D341Med (cell line): Measurements from ENCODE around the gene NDUFS7.
"Not testable (repeated sequence)": the region's sequence is repeated elsewhere in the genome, so short reads cannot be mapped to it uniquely, and the experiment has no call there.

Experiments
- DNase-seq: peaks from one replicate; pipeline ENCODE4 v3.0.0; 2012; ENCODE audit warnings: low spot score

NDUFS7 gene

DNA sequence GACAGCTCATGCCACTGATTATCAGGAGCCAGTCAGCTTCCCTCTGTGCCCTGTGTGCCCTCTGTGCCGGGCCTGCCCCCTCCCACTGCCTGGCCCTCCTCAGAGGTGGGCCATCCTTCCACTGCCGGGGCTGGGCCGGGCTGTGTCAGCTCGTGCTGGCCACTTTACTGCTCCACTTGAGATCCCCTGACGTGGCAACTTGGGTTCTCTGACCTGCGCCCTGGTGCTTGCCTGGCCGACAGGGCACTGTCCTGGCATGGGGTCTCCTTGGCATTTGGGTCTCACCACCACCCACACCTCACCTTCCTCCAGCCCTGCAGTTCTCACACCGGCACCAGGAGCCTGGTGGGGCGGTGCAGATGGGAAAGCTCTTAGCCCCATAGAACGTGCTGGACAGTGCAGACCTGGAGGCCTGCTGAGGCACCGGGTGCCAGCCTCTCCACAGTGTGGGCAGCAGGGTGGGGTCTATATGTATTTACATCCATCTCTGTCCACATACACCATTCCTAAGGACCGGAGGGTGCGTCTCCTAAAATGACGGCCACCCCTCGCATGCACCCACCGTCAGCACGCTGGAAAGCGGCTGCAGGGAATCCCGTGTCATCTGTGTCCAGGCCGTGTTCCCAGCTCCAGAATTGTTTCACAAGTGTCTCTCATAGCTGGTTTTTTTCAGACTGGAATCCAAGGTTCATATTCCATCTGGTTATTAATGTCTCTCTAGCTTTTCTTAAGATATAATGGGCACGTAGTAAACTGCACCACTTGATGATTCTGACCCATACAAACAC lies 35.4 kb downstream of the NDUFS7 start:
- DNase-seq = no peak

DNA sequence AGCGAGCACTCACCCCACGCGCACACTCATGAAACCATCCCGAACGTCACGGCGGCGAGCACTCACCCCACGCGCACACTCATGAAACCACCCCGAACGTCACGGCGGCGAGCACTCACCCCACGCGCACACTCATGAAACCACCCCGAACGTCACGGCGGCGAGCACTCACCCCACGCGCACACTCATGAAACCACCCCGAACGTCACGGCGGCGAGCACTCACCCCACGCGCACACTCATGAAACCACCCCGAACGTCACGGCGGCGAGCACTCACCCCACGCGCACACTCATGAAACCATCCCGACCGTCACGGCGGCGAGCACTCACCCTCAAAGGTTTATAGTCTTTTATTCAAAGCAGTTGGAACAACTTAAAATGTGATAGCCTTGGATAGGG lies 36.4 kb downstream of the NDUFS7 start:
- not testable (repeated sequence) for DNase-seq

DNA sequence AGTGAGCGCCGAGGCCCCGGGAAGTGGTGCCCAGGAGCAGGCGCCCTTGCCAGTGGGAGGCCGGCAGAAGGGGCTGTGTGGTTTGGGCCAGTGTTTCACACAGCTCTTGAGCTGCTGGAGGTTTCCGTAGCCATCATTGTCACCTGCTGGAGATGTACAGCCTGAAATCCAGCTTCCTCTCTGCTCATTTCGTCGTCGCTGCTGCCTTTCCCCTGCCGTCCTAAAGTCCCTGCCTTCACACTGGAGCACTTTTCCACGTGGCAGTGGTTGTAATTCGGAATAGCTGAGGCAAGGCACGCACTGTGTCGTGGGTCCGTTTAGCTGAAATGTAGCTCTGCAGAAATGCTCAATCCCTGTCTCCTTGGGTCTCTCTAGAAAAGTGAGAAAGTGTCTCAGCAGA lies 36.9 kb downstream of the NDUFS7 start:
- no peak for DNase-seq

DNA sequence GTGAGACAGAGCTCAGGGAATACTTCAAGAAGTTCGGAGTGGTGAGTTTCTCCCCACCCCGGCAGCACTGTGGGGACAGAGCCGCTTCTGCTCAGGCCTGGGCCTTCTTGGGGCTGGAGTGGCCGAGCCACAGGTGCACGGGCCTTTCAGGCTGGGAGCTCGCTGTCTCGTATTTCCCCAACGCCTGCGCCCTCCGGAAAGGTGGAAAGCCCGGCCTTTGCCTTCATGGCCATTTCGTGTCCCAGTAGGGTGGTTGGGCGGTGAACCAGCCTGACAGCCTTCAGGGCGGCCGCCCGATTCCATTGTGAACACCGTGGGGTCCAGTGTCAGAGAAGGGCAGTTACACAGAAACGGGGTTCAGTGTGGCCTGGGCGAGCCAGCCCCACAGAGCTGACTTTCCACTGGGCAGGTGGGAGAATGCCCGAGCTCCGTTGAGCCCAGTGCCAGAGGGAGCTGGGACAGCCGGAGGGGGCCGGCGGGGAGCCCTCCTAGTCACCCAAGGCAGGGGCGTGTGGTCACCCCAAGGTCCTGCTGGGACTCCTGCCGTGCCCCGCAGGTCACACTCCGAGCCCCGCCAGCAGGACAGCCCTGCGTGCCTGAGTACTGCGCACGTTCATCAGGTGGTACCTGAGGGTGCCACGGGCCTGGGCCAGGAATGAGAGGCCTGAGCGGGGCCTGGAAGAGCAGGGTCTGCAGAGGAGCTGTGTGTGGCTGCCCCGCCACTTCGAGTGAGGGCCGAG lies 37.7 kb downstream of the NDUFS7 start:
- DNase-seq = no peak

DNA sequence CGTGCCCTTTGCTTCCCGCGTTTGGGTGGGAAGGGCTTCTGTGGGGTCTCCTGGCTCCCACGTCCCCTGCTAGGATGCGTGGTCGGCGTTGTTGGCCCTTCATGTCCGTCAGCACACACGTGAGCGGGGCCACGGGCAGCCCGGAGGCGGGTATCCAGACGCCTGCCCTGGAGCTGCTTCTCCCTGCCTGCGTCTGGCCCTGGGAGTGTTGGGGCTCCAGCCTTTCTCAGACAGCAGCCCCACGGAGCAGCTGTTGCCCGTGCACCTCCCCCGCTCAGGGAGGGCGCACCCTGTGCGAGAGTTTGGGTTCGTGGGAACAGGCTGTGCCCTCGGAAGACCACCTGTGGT lies 38.2 kb downstream of the NDUFS7 start:
- DNase-seq = no peak

DNA sequence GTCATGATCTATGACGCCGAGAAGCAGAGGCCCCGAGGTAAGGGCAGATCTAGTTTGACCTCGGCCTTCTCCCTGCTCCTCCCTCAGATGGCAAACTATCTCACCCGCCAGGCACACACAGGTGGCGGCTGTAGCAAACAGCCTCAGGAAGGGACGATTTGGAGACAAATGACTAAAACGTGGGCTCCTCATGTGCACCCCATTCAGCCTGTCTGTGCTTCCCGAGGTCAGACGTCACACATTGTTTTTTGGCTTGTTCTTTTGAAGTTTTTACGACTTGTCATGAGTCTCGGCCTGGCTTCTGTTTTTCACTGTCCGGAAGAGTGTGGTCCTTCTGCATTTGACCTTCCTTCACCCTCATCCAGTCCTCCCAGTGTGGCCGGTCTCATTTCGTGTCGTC lies 38.7 kb downstream of the NDUFS7 start:
- DNase-seq = no peak

DNA sequence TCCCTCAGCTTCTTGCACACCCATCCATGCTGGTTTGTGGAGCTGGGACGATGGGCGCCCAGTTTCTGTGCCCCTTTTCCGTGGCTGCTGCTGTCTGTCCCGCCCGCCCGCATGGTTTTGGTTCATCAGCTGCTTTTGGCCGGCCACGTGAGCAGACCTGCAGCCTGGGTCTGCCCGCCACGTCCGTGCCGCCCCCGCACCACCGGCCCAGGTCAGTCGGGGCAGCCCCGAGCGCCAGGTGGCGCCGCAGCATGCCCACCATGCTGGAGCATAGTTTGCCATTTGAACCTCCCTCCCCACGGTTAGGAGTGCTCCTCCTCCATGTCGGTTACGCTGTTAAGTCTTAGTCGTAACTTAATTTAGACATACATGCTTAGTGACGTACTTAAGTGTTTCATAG lies 39.2 kb downstream of the NDUFS7 start:
- DNase-seq = no peak

DNA sequence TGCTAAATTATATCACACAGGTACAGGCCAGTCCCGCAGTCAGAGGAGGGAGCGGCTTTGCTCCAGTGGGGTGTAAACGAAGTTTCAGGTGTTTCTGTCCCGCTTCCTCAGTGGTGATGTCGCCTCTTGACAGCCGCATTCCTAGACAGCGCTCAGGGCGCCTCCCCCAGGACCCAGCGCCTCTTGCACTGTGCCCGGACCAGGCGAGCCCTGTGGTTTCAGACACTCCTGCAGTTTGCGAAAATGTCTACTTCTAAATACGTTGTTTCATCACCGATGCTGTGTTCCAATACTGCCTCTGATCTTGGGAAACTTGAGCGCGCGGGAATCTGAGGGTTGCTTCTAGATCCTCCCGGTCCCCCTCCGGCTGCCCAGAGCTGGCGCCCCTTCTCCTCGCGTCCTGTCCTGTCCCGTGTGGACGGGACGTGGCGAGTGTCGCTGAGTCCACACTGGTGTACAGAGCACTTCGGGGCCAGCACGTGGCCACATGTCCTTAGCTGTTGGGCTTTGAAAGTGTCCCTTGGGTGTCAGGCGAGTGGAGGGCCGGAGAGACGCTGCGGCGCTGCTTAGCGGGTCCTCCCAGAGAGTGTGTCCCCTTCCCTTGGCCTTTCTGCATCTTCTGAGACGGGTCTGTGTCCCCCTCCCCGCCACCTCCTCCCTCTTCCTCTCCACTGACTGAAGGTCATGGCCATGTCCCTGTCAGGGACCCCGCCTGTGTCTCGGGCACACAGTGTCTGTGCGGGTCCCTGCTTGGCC lies 39.9 kb downstream of the NDUFS7 start:
- DNase-seq = no peak

DNA sequence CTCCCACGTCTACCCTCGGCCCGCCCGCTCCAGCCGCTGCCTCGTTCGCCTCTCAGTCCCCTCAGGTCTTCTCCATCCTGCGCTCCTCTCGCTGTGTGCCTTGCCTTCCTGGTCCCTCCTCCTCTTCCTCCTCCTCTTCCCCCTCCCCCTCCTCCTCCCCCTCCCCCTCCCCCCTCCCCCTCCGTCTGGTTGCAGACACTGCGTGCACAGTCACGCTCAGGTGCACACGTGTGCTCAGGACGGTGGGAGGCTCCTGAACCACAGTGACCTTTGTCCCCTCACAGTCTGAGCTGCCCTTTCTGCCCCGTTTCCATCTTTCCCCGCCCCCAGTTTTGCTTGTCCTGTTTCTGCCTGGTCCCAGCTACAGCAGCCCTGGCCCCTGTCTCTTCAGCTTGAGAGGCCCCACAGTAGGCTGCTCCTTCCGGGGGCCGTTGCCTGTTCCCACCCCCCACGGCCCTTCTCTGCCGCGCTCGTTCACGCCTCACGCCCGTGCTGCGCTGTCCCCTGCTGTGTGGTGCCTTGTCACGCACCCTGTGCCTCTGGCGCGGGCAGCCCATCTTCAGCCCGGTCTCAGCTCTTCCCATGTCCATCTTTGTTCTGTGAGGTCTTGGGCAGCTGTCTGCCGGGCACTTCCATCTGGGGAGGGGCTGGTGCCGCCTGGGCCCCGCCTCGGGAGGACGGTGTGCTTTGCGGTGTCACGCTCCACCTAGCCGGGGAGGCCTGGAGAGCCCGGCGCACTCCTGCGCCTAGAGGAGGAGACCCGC lies 40.7 kb downstream of the NDUFS7 start:
- DNase-seq = no peak

DNA sequence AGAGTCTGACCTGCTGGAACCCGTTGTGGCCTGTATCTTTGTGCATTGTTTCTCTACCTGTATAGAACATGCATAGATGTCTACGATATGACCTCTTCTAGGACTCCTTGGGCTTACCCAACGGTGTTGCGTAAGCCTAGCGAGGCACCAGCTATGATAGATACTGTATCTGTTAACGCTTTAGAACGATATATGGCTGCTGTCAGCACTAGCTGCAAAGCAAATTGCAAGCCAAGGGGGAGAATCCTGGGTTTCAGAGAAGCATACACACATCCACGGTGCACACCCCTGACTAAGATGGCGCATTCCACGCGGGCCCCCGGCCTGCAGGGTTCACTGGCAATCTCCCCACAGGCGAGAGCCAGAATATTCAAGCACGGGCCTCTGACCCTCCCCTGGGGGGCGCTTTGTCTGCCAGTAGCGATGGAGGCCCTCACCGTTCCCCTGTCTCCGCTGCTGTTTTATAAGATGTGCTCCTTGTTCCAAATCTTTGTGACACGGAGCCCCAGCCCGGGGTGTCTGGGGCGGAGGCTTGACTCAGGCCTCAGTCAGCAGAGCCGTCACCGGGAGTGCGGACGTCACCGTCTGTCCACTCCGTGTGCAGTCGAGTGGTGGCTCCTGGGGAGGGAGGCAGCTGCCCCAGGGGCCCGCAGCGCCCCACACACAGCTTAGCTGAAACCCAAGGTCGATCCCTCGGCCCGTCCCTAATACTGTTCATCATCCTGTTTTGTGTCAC lies 41.6 kb downstream of the NDUFS7 start:
- DNase-seq = no peak

DNA sequence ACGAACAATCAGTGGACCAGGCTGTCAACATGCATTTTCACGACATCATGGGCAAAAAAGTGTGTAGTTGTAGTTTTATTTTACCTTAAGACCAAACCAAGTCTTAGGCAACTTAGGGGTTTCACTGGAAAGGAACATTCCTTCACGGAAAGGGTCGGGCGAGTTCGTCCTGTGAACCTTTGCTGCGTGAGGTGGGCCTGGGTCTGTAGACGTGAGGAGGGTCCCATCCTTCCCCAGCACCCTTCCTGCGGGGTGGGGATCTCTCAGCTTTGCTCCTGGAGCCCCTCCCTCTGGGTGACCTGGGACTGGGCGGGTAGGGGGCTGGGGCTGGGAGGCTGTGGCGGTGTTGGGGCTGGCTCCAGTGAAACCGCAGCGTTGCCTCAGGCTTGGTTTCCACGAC lies 42.2 kb downstream of the NDUFS7 start:
- no peak for DNase-seq

DNA sequence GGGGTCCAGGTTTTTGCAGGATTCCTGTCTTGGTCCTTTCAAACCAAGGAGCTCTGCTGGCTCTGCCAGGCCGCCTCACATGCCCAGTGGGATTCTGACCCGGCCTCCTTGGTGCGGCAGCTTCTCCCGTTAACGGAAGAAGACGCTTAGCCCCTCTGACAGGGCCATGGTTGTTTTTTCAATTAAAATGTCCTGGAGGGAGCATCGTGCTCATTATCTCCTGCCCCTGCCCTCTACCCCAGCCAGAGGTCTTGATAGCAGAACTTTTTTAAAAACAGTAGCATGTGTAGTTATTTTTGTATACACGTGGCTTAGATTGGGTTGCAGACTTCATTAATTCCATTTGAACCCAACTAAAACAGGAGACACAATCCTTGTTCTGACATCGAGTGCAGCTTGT lies 43.0 kb downstream of the NDUFS7 start:
- DNase-seq = no peak

DNA sequence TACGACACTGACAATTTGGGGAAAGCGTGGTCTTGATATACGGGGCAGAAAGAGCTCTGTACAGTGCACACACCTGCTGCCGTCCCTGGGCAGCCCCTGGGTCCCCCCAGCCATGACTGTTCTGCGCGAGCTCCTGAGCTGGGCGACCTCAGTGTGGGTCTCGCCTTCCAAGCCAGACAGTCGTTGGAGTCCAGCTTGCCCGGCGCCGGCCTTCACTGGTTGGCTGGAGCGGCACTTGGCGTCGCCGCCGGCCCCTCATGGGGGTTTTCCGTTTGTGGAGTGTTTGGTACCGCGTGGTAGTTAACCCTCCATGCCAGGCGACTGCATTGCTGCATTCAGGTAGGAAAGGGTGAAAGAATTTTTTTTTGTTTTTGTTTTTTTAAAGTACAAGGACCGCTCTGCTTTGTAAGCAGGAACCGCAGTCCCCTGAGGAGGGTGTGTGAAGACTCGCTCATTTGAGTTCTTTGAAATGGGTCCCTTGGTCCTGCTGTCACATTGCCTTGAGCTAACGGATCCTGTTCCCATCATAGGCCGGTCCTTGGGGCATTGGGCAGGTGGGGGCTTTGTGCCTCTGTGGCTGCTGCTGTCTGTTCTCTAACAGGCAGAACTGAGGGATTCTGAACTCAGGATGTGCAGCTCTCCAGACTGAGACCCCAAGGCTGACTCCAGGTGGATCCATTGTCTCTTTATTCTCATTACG lies 43.7 kb downstream of the NDUFS7 start:
- DNase-seq = no peak

DNA sequence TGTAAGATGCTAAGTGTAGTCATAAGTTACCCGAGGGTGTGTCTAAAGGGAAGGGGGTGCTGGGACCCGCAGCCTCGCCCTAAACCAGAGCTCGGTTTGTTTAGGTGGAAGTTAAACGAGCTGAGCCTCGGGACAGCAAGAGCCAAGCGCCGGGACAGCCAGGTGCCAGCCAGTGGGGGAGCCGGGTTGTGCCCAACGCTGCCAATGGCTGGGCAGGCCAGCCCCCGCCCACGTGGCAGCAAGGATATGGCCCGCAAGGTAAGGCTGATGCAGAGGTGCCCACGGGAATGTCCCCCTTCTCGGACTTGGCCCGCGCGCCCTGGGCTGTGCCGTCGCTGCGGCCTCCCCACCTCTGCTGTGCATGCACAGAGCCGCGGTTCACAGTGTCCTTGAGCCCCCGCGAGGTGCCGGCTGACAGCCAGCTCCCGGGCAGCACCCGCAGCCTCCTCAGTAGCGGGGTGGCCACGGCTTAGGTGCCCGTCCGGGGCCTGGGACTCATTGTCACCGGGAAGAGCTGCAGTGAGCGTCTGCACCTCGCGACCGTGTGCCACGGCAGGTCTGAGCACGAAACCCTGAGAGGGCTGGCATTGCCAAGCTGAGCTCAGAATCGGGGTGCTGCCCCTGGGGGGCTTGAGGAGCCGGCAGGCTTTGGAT lies 45.2 kb downstream of the NDUFS7 start:
- DNase-seq = no peak

DNA sequence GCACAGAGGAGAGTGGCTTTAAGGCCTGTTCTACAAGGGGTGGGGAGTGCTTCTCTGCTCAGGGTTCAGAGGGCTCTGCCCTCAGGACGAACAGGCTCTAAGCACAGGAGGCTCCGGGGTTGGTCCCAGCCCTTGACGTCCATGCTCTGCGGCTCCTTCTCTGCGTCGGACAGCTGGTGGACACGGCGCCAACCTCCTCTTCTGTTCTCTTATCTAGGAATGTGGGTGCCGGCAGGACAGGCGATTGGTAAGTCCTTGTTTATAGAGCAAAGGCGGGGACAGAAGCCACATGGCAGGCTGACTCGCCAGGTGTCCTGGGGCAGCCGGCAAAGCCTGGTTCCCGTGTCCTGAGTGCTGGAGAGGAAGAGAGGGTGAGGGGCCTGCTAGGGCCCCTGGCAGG lies 46.0 kb downstream of the NDUFS7 start:
- DNase-seq = no peak

DNA sequence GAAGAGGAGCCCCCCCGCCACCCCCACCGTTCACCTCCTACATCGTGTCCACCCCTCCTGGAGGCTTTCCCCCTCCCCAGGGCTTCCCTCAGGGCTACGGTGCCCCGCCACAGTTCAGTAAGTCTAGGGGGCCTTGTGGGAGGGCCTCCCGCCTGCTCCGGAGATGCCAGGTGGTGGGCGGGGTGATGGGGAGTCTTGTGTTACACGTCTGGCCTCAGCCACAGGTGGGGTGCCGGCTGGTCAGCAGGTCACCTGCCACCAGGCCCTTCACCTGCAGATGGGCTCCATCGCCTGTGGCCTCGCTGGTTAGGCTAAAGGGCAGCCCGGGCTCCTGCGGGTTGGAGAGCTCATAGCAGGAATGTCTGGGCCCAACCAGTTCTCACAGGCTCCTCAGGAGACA lies 46.5 kb downstream of the NDUFS7 start:
- DNase-seq = no peak

DNA sequence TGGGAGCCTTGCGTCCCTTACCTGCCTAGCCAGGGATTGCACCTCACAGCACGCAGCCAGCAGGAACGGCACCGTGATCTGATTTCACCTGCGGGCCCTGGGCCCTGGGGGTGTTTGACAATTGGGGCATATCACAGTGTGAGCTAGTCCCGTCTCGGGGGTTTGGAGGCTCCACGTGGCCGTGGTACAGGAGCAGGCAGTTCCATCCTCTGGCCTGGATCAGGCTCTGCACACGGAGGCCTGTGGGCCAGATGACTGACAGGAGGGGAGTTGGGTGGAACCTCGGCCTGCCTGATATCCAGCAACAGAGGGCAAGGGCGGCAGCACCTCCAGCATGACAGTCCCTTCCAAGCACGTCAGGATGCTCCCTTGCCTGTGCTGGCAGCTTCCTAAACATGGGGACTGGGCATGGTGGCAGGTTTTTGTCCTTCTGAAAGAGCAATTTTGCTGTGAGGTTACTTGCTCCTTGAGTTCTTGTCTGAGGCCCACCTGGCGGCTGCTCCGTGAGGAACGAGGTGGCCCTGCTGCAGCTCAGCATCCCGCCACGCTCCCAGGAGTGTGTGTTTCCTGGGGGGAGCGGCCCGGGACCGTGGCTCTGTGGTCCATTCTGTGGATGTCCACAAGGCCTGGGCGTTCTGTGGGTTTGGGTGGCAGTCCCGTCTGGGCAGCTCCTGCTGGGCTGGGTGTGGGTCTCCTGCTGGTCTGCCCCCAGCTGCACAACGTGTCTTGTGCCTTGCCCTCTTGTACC lies 48.2 kb downstream of the NDUFS7 start:
- no peak for DNase-seq

DNA sequence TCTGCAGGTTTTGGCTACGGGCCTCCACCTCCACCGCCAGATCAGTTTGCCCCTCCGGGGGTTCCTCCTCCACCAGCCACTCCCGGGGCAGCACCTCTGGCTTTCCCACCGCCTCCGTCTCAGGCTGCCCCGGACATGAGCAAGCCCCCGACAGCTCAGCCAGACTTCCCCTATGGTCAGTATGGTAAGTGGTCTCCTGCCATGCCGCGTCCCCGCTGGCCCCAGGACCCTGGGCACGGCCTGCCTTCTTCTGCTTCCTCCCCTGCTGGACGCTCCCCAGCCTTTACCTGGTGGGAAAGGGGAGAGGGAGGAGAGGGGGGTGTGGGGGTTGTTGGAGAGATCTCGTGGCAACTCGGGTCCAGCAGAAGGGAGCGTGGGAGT lies 48.8 kb downstream of the NDUFS7 start:
- no peak for DNase-seq

DNA sequence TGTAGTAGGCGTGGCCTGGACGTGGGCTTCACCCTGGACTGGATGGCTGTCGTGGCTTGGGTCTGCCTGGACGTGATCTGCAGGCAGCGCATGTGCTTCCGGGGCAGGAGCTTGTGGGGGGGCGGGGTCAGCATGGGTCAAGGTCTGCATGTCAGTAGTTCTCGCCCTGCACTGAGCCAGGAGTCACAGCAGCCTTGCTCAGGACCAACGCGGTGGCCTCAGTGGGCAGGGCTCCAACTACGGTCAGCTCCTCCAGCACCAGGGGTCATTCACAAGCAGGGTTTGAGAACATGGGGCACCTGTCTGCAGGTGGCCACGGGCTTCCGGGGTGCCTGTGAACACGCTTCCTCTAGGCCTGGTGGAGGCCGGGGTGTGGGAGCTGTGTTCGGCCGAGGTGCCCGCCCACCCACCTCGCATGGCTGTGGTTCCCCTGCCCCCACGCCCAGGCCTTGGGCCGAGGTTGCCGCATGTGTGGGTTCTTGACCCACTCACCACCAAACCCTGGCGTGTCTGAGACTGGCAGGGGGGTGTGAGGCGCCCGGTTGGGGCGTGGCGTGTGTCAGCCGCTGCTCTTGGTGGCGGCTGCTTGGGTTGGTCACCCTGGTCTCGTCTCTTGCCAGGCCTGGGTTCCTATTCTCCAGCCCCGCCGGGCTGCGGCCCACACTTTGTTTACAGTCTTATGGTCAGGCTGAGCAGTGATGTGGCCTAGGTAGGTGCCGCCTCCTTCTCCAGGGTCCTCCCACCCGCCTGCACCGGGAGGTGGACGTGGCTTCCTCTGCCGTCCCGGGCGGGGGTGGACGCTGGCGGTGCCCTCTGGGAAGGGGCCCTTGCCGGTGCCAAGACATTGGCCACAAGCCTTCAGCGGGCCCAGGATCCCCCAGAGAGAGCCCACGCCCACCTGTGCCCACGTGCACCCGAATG lies 49.7 kb downstream of the NDUFS7 start:
- no peak for DNase-seq
